Left colon (tissue), 2 donors: ENCODE results near the gene THY1. TPM values are rescaled to one million over a fixed set of nuclear protein-coding genes. Genes with fewer than 3 reads are reported as not detected.
"Not testable (repeated sequence)": the region's sequence is repeated elsewhere in the genome, so short reads cannot be mapped to it uniquely, and the experiment has no call there.

ENCODE experiments used
- ATAC-seq: fragments of 200-7000 bp; cut with Tn5 transposase; one replicate; pipeline ENCODE4 v1.9.1; 2020; ENCODE audit warnings: mild to moderate bottlenecking, moderate library complexity
- DNase-seq, 2 donors: peaks; one replicate each; pipeline ENCODE4 v3.0.0-alpha.2; 2020
- intact Hi-C, 2 donors: fragments of 100-400 bp; cut with DNase I in 1 of 2; cut with micrococcal nuclease in 1 of 2; formaldehyde crosslinking; loops; one replicate each; pipeline versions ENCODE4 v1.11.2 to v1.14.0; 2022; cut with DNase I, micrococcal nuclease
- total RNA-seq, 2 donors: library from RNA; stranded (reverse); fragmentation: NEBNext Ultra II Directional; extraction: Animal tissue kit (Norgen Biotek cat#: 25700); gene quantifications; one replicate each; pipeline ENCODE4 v1.2.1, GENCODE V29; 2021
- donor health status: DM: no; HTN: no; CAD: no.
- donor health status: DM: yes; HTN: yes; CAD: no.

The THY1 gene
- total RNA-seq, 2 donors from 2014 or later: 1.8 to 6.4 TPM

- no peak for DNase-seq
- no peak for ATAC-seq
- intact Hi-C loops: no loop called here
These were observed 24.1 kb upstream of the THY1 start for GRCh38 chr11:119446871-119447663.

DNA sequence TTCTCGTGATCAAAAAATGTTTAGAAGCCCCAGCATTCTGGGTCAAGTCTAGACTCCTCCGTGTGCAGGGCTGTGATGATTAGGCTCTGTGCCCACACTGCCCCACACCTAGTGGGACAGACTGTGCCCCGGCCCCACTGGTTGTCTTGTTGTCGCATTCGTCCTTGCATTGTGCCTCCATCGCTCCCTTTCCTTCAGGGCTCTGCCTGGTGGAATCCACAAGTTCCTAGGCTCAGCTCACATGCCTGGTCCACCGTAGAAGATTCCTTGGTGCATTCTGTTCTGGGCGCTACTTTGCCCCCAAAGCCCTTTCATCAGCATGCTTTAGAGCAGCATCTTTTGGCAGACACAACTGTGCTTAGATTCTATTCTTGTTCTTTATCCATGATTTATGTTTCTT, 23.5 kb upstream of the THY1 start:
- intact Hi-C loops: no loop called here
- no peak for ATAC-seq
- DNase-seq: no peak

DNA sequence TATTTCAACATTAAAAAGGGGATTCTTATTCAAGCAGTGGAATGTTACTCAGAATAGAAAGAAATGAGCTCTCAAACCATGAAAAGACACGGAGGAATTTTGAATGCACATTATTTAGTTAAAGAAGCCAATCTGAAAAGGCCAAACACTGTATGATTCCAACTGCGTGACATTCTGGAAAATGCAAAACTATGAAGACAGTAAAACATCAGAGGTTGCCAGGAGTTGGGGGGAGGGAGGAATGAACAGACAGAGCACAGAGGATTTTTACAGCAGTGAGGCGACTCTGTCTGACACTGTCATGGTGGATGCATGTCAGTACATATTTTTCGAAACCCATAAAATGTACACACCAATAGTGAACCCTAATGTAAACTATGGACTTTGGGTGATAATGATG, 22.9 kb upstream of the THY1 start:
- DNase-seq: no peak
- intact Hi-C loops: no loop called here

GRCh38 chr11:119445379-119445778, 22.4 kb upstream of the THY1 start:
- ATAC-seq (no peak), DNase-seq (no peak)
- intact Hi-C loops: no loop called here

More for the DNA sequence above, 22.9 kb upstream of the THY1 start:
- no peak for ATAC-seq

GRCh38 chr11:119441898-119442243, 18.9 kb upstream of the THY1 start:
- no peak for DNase-seq
- intact Hi-C loops: no loop called here
- ATAC-seq: no peak

- intact Hi-C loops: no loop called here
- ATAC-seq (no peak), DNase-seq (no peak)
These were observed 15.6 kb upstream of the THY1 start for GRCh38 chr11:119438599-119438998.

DNA sequence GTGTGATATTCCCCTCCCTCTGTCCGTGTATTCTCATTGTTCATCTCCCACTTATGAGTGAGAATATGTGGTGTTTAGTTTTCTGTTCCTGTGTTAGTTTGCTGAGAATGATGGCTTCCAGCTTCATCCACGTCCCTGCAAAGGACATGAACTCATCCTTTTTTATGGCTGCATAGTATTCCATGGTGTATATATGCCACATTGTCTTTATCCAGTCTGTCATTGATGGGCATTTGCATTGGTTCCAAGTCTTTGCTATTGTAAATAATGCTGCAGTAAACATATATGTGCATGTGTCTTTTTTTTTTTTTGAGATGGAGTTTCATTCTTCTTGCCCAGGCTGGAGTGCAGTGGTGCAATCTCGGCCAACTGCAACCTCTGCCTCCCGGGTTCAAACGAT, 14.5 kb upstream of the THY1 start:
- ATAC-seq, intact Hi-C loops, DNase-seq: not testable (repeated sequence)

DNA sequence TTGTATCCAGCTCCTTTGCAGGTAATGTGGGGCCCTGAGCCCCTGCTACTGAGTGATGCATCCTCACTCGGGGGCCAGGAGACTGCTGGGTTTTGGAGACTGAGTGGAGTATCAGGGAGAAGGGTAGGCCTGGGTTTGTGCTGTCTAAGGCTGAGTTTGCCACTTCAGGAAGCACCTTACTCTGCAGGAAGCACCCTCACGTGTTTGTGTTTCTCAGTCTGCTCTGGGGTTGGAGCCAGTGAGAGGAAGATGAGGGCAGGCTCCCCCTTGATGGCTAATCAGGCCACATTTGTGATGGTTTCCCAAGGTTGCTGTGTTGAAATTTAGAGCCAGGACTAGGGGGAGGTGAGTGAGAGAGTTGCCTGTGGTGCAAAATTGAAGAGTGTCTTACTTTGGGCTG, 13.7 kb upstream of the THY1 start:
- DNase-seq (no peak), ATAC-seq (no peak)
- intact Hi-C loops: no loop called here

GRCh38 chr11:119436093-119436492, 13.1 kb upstream of the THY1 start:
- DNase-seq: no peak
- intact Hi-C loops: no loop called here
- no peak for ATAC-seq

GRCh38 chr11:119434591-119435330, 11.8 kb upstream of the THY1 start:
- ATAC-seq (no peak), DNase-seq (no peak)
- intact Hi-C loops: no loop called here

DNA sequence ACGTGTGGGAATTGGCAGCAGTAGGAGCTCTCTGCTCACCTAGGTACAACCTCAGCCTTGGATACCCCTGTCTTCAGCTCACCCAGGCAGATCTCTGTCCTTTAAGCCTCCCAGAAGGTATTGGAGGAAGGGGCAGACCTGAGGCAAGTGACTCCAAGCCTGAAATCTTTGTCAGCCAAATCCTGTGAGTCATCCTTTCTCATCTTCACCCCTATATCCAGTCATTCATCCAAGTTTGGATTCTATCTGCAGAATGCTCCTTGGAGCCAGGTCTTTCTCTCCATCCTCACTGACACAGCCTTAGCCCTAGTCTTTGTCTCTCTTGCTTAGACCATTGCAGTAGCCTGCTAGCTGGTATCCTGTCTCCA, 10.4 kb upstream of the THY1 start:
- no peak for DNase-seq
- intact Hi-C loops: no loop called here
- no peak for ATAC-seq

DNA sequence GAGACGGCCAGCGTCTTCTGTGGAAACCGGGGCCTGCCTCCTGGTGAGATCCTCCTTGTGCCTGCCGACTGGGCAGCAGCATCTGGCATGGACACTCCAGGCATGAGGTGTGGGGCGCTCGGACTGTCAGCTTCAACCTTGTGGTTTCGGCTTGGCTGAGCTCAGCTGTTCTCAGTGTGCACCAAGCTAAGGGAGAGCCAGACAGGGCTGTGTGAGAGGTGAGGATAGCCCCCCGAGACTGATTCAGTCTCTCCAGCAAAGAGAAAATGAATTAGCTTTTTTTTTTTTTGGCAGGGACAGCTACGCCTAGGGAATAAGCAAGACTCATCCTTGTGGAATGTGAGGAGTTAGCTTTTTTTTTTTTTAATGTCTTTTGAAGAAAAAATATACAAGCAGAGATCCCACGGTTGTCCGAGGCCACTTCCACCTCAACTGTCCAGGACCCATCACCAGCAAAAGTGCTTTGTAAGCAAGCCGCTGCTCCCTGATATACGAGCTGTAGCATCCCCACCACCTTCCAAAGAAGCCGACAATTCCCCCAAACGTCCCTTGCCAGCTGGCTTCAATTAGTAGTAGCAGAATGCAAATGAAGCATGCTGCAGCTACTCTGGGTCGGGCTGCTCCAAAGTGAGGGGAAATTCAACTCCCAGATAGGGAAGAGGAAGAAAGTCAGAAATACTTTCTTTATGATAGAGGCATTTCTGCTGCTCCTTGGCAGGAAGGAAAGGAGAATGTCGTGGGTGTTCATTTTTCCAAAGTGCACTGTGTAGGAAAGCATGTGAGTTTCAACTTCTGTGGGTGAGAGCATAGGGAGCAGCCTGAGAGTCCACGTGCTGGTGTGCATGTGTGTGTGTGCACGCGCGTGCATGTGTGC, 9.7 kb upstream of the THY1 start:
- intact Hi-C loops: no loop called here
- ATAC-seq (no peak), DNase-seq (no peak)

DNA sequence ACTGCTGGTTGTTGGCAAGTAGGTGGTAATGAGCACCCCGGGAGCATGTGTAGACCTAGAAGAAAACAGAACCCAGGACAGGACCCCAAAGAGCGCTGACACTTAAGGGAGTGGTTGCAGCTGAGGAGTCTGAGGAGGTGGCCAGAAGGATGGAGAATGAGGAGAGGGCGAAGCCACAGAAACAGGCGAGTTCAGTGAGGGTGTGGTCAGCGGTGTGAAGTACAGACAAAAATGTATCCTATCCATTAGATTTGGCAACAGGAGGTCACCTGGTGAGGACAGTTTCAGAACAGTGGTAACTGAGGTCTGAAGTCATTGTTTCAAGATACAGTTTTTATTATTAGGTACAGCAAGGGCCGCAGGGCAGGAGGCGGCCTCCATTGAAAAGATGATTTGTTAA, 8.6 kb upstream of the THY1 start:
- no peak for ATAC-seq
- intact Hi-C loops: no loop called here
- DNase-seq: no peak

DNA sequence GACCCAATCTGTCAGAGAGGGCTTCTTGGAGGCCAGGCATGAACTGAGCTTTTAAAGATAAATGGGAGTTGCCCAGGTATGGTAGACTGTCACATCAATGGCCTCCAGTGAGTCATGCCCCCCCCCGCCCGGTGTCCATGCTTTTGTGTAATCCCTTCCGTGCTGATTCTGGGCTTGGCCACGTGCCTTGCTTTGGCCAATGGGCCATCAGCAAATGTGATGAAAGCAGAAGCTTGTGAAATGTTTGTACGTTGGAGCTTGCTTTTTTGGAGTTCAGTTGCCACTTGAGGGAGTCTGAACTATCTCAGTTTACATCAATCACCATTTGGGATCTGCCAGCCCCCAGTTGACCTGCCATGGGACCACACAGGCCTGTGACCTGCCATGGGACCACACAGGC, 4.3 kb upstream of the THY1 start:
- ATAC-seq: no peak
- intact Hi-C loops: no loop called here
- DNase-seq: no peak

DNA sequence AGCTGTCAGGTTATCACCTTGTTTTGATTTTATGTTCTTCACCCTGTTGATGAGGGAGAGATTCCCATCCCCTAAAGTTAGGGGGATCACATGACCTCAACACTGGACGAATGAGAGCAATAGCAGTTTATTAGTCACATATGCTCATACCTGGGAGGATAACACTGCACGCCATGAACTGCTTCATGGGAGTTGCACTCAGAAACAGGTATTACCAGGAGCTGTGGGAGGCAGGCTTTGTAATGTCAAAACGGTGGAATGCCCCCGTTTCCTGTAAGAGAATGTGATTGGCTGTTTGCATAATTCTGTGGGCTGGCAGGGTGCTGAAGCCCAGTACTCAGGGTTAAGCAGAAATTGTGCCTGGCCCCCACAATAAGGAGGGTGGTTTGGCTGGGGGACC, 3.2 kb upstream of the THY1 start:
- ATAC-seq (no peak), DNase-seq (no peak)
- intact Hi-C loops: no loop called here

DNA sequence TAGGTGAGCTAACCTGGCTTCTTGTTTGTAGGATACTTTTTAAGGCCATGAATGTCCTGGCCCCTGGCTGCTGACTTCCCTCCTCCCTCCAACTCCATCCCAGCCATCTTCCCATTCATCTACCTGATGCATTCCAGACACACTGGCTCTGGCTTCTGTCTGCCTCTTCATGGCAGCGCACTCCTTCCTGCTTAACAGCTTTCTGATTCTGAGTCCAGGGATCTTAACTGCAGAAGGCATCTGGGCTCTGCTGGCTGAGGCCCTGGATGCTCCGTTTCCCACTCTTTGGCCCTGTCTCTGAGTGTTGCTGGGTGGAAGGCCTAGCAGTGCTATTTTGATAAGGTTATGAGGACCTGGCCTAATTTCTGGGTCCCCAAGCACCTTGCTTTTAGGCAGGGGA, 1.8 kb upstream of the THY1 start:
- intact Hi-C loops: no loop called here

DNA sequence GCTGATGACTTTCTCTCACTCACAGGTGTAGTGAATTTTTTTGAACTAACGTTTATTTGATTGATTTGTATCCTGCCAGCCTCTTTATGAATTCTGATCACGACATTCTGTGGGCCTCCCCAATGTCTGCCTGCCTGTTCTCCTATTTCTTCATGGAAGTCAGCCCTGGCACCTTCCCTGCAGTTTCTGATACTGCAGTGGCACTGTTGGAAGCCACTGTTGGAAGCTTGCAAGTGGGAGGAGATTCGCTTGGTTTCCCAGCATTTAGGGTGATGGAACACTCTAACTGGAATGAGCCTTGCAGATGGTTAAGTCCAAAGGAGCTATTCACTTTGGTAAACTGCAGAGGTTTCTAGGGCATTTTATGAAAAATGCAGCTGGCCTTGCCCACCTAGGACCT, 1.3 kb upstream of the THY1 start:
- no peak for DNase-seq
- ATAC-seq: no peak
- intact Hi-C loops: no loop called here

More for the DNA sequence above, 1.8 kb upstream of the THY1 start:
- DNase-seq: no peak
- no peak for ATAC-seq

GRCh38 chr11:119423509-119424254, 710 bp upstream of the THY1 start:
- DNase-seq (no peak), ATAC-seq (no peak)
- intact Hi-C loops: no loop called here
